HCT116 (cell line): ENCODE results near the gene MCEMP1. TPM values are rescaled to one million over a fixed set of nuclear protein-coding genes. Genes with fewer than 3 reads are reported as not detected.
A peak's percentile ranks its signal among the peaks of the same experiment; 100 is the strongest.

Experiments used
- ATAC-seq: fragments of 200-7000 bp; cut with Tn5 transposase; 2 replicates; pipeline ENCODE4 v1.9.1; 2020; ENCODE audit warnings: mild to moderate bottlenecking, moderate library complexity
- BruUV-seq: library from RNA; stranded (reverse); fragments of 400-500 nt; replicated peaks from 2 replicates; lab custom pipeline; 2021; lab: Mats Ljungman, UMichigan
- CTCF ChIA-PET: fragments of 300-600 bp; sonication (Branson Sonifier 250); formaldehyde crosslinking; loops from one replicate; lab custom pipeline; 2021; ENCODE audit warnings: antibody characterized with exemption; lab: Charles Lee
- POLR2A ChIA-PET: fragments of 300-600, 350-600 bp; sonication (Branson Sonifier 250); formaldehyde crosslinking; loops from one replicate; lab custom pipeline; 2021; ENCODE audit warnings: antibody characterized with exemption; lab: Charles Lee
- RAD21 ChIA-PET, 2 experiments: fragments of 300-600 bp; sonication (Branson Sonifier 250); formaldehyde crosslinking; loops; one replicate each; lab custom pipeline; 2023; ENCODE audit warnings: low total read pairs in 2 of 2; ENCODE audit not compliant: uncharacterized antibody in 2 of 2, unreplicated experiment in 2 of 2, low non-redundant PET in 1 of 2; lab: Charles Lee
- DNase-seq: peaks from one replicate; pipeline ENCODE4 v3.0.0-alpha.2; 2010; ENCODE audit warnings: low read depth, low spot score
- H2AFZ ChIP-seq: fragments of 200-600 bp; shearing (Covaris generic), sonication (generic); 2 replicates; pipeline ENCODE4 v1.6.1; 2017; ENCODE audit warnings: low read depth, mixed run types, mixed read lengths, antibody characterized with exemption, low read length; ENCODE audit not compliant: poor library complexity, severe bottlenecking
- H3K27ac ChIP-seq: 2 replicates; pipeline ENCODE4 v1.5.1; 2012; ENCODE audit warnings: low read depth, low read length
- H3K27me3 ChIP-seq: fragments of 200-600 bp; sonication (generic); 2 replicates; pipeline ENCODE4 v1.6.1; 2016; ENCODE audit warnings: mixed run types, low read length, mixed read lengths; ENCODE audit not compliant: insufficient read depth
- H3K36me3 ChIP-seq, 2 experiments: fragments of 200-500 bp in 1 of 2; fragments of 200-600 bp in 1 of 2; sonication (Bioruptor generic) in 1 of 2; sonication (generic) in 1 of 2; 2 replicates each; pipeline versions ENCODE4 v1.5.1 to v1.6.1; 2014 to 2016; ENCODE audit warnings: low read length in 2 of 2, inconsistent platforms in 1 of 2, mixed read lengths in 1 of 2, mixed run types in 1 of 2; ENCODE audit not compliant: insufficient read depth in 2 of 2, control insufficient read depth in 1 of 2
- H3K4me1 ChIP-seq, 2 experiments: fragments of 200-600 bp in 1 of 2; sonication (generic) in 1 of 2; 2 replicates each; pipeline versions ENCODE4 v1.5.1 to v1.6.1; 2012 to 2017; ENCODE audit warnings: low read length in 2 of 2, inconsistent platforms in 1 of 2, mild to moderate bottlenecking in 1 of 2, mixed read lengths in 1 of 2, mixed run types in 1 of 2, moderate library complexity in 1 of 2; ENCODE audit not compliant: insufficient read depth in 2 of 2, control insufficient read depth in 1 of 2
- H3K4me2 ChIP-seq: fragments of 200-600 bp; sonication (generic); 2 replicates; pipeline ENCODE4 v1.6.1; 2017; ENCODE audit warnings: mixed run types, low read length, mixed read lengths
- H3K4me3 ChIP-seq, 2 experiments: fragments of 200-600 bp in 1 of 2; sonication (generic) in 1 of 2; replicated peaks in 1 of 2; 2 replicates each; pipeline ENCODE4 v1.5.1; 2011 to 2016; ENCODE audit warnings: low read length in 2 of 2, control low read depth in 1 of 2, low read depth in 1 of 2, mild to moderate bottlenecking in 1 of 2, mixed read lengths in 1 of 2, mixed run types in 1 of 2
- H3K79me2 ChIP-seq: fragments of 200-600 bp; sonication (generic); 2 replicates; pipeline ENCODE4 v1.6.1; 2017; ENCODE audit warnings: mild to moderate bottlenecking, mixed run types, low read length, moderate library complexity, mixed read lengths; ENCODE audit not compliant: insufficient read depth
- H3K9ac ChIP-seq: fragments of 200-600 bp; sonication (generic); 2 replicates; pipeline ENCODE4 v1.6.1; 2016; ENCODE audit warnings: low read length, mixed read lengths
- H3K9me2 ChIP-seq: fragments of 200-600 bp; sonication (generic), shearing (Covaris generic); 2 replicates; pipeline ENCODE4 v1.6.1; 2017; ENCODE audit warnings: mixed run types, mild to moderate bottlenecking, moderate library complexity; ENCODE audit not compliant: insufficient read depth
- H3K9me3 ChIP-seq, 2 experiments: fragments of 200-500 bp in 1 of 2; fragments of 200-600 bp in 1 of 2; sonication (Bioruptor generic) in 1 of 2; sonication (generic) in 1 of 2; 2 replicates each; pipeline ENCODE4 v1.6.1; 2014 to 2017; ENCODE audit warnings: low read length in 2 of 2, mixed read lengths in 2 of 2, inconsistent platforms in 1 of 2, low read depth in 1 of 2, mild to moderate bottlenecking in 1 of 2, mixed run types in 1 of 2, moderate library complexity in 1 of 2; ENCODE audit not compliant: control insufficient read depth in 1 of 2, insufficient read depth in 1 of 2
- H4K20me1 ChIP-seq: fragments of 200-600 bp; sonication (generic), shearing (Covaris generic); 2 replicates; pipeline ENCODE4 v1.6.1; 2017; ENCODE audit warnings: mixed run types, mild to moderate bottlenecking, moderate library complexity; ENCODE audit not compliant: insufficient read depth
- CEBPB ChIP-seq: IDR thresholded peaks from 2 replicates; pipeline ENCODE4 v1.6.1; 2012; ENCODE audit warnings: low read depth
- POLR2AphosphoS5 ChIP-seq: IDR thresholded peaks from 2 replicates; pipeline ENCODE4 v1.6.1; 2011; ENCODE audit warnings: mild to moderate bottlenecking, low read depth, low read length, moderate library complexity
- SP1 ChIP-seq: IDR thresholded peaks from 2 replicates; pipeline ENCODE4 v1.6.1; 2012; ENCODE audit warnings: low read depth
- ZFX ChIP-seq: fragments of 450-650 bp; IDR thresholded peaks from 2 replicates; pipeline ENCODE4 v1.6.1; 2017
- ZNF274 ChIP-seq: fragments of 200-500 bp; sonication (Bioruptor generic); IDR thresholded peaks from 2 replicates; pipeline ENCODE4 v1.6.1; 2014; ENCODE audit warnings: mild to moderate bottlenecking, low read depth, low read length, inconsistent platforms
- intact Hi-C: fragments of 100-400 bp; cut with micrococcal nuclease; formaldehyde crosslinking; loops from 2 replicates; pipeline ENCODE4 v1.10.0; 2022
- total RNA-seq: library from RNA; stranded (reverse); gene quantifications from one replicate; pipeline ENCODE4 v1.2.1, GENCODE V29; 2021; ENCODE audit not compliant: unreplicated experiment
- TF ChIP-seq, protein P1 (sequence below): IDR thresholded peaks from 2 replicates; pipeline ENCODE4 v1.6.1; 2011; ENCODE audit warnings: mild to moderate bottlenecking, low read length, moderate library complexity; ENCODE audit not compliant: insufficient replicate concordance; ENCODE audit errors: extremely low read depth

Gene MCEMP1
- total RNA-seq, 1 experiment from 2014 or later, result not detected

GRCh38 chr19:7636691-7637373, 40.1 kb upstream of the MCEMP1 start, which contains the start of gene STXBP2 (continued):
- TF ChIP-seq, protein P1, sequence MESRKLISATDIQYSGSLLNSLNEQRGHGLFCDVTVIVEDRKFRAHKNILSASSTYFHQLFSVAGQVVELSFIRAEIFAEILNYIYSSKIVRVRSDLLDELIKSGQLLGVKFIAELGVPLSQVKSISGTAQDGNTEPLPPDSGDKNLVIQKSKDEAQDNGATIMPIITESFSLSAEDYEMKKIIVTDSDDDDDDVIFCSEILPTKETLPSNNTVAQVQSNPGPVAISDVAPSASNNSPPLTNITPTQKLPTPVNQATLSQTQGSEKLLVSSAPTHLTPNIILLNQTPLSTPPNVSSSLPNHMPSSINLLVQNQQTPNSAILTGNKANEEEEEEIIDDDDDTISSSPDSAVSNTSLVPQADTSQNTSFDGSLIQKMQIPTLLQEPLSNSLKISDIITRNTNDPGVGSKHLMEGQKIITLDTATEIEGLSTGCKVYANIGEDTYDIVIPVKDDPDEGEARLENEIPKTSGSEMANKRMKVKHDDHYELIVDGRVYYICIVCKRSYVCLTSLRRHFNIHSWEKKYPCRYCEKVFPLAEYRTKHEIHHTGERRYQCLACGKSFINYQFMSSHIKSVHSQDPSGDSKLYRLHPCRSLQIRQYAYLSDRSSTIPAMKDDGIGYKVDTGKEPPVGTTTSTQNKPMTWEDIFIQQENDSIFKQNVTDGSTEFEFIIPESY, result no peak
- TF ChIP-seq SP1, result peak; percentile 56; the same call in 1 of the 2 replicates

GRCh38 chr19:7637374-7638256, 39.3 kb upstream of the MCEMP1 start:
- BruUV-seq, result TSS peak; percentile 41
- intact Hi-C loops, result no loop called here

More at GRCh38 chr19:7637374-7638256, 39.3 kb upstream of the MCEMP1 start:
- POLR2A ChIA-PET, result interaction anchor here (1.6 kb wide), 1 partner anchor 8 kb away, joined by 6 read pairs; the partner anchor contains the start of genes PET100 and XAB2
- no peaks in the 10 kb centered on the region for H3K27me3 ChIP-seq
- H2AFZ ChIP-seq, result no peak overlapping the region
- H3K9me2 ChIP-seq, result no peaks in the 10 kb centered on the region
- no peaks in the 10 kb centered on the region; a peak in 1 of 4 replicates for H3K36me3 ChIP-seq
- RAD21 ChIA-PET, result no interaction called here
- ATAC-seq (peak; percentile 53), DNase-seq (no peak)
- no peaks in the 10 kb centered on the region for H4K20me1 ChIP-seq
- peak overlapping the region; percentile 93 for H3K4me2 ChIP-seq
- peaks cover 0 to 4% of the 10 kb centered on the region in 2 experiments; a peak in 1 of 4 replicates for H3K9me3 ChIP-seq
- H3K79me2 ChIP-seq, result peaks cover 17% of the 10 kb centered on the region
- peak overlapping the region; percentile 84 for H3K27ac ChIP-seq
- peak overlapping the region; percentile 92 for H3K9ac ChIP-seq
- peaks cover 8 to 14% of the 10 kb centered on the region in 2 experiments; a peak in 3 of 4 replicates for H3K4me1 ChIP-seq
- CTCF ChIA-PET, result interaction anchor here (1.1 to 1.5 kb wide), 3 partner anchors 43 to 217 kb away, joined by 3 to 6 read pairs (median 5); partner anchors contain the start of gene TRAPPC5
- TF ChIP-seq CEBPB, result no peak
- peak; percentile 40; the same call in 1 of the 2 replicates for TF ChIP-seq ZFX
- peak; percentile 27; the same call in 1 of the 2 replicates for TF ChIP-seq POLR2AphosphoS5
- no peak for TF ChIP-seq ZNF274
- TF ChIP-seq, all 23 proteins: peak for 2
- H3K4me3 ChIP-seq, result peak overlapping the region; percentile 94 to 97
